GM18499 (cell line): Measurements from ENCODE around the gene CATSPER3.

Experiments used
- ATAC-seq: cut with Tn5 transposase; IDR thresholded peaks from one replicate; pipeline ENCODE4 v1.9.1; 2021; ENCODE audit warnings: moderate number of reproducible peaks; ENCODE audit not compliant: insufficient read depth, unreplicated experiment

The CATSPER3 gene

GRCh38 chr5:135056316-135057030, 88.8 kb downstream of the CATSPER3 start:
- ATAC-seq, result no peak

- no peak for ATAC-seq
Measured at GRCh38 chr5:135057233-135057632, 89.5 kb downstream of the CATSPER3 start.

GRCh38 chr5:135058331-135058732, 90.6 kb downstream of the CATSPER3 start:
- no peak for ATAC-seq

GRCh38 chr5:135059000-135059923, 91.6 kb downstream of the CATSPER3 start:
- ATAC-seq, result no peak

- no peak for ATAC-seq
Measured at GRCh38 chr5:135060021-135060420, 92.3 kb downstream of the CATSPER3 start.

- ATAC-seq, result no peak
Measured at GRCh38 chr5:135061001-135061400, 93.3 kb downstream of the CATSPER3 start.
